Measurements from ENCODE around the gene RAD51B.

- TF ChIP-seq CTCF (IDR thresholded peaks at IDR 0.05; ENCODE audit: poor library complexity) (no peak), EZH2phosphoT487 (IDR thresholded peaks at IDR 0.05; ENCODE audit: low read depth, severe bottlenecking, unreplicated experiment) (no peak)
Measured at GRCh38 chr14:68607081-68607866, 787.7 kb downstream of the RAD51B start.

All from hepatocyte (in vitro differentiated cells).